DOHH2 (cell line): ENCODE results near the gene ZC3H12C.

Experiments used
- H3F3A ChIP-seq: fragments of 200-600 bp; sonication (generic), shearing (Covaris generic); 2 replicates; pipeline ENCODE4 v1.6.0; 2016; ENCODE audit warnings: antibody characterized with exemption, mild to moderate bottlenecking; ENCODE audit not compliant: control insufficient read depth, insufficient read depth
- H3K27ac ChIP-seq: fragments of 200-600 bp; sonication (generic); 2 replicates; pipeline ENCODE4 v1.5.1; 2014; ENCODE audit warnings: low read depth, mild to moderate bottlenecking, low read length, moderate library complexity
- H3K27me3 ChIP-seq: fragments of 200-600 bp; sonication (generic); 2 replicates; pipeline ENCODE4 v1.6.1; 2014; ENCODE audit warnings: mild to moderate bottlenecking, low read length, mixed read lengths; ENCODE audit not compliant: control insufficient read depth
- H3K36me3 ChIP-seq: fragments of 200-600 bp; sonication (generic); 2 replicates; pipeline ENCODE4 v1.6.1; 2014; ENCODE audit warnings: mild to moderate bottlenecking, low read length, moderate library complexity, mixed read lengths; ENCODE audit not compliant: control insufficient read depth
- H3K4me1 ChIP-seq: fragments of 200-600 bp; sonication (generic); 2 replicates; pipeline ENCODE4 v1.6.1; 2014; ENCODE audit warnings: mild to moderate bottlenecking, low read length, mixed read lengths; ENCODE audit not compliant: control insufficient read depth
- H3K4me2 ChIP-seq: fragments of 200-600 bp; sonication (generic); 2 replicates; pipeline ENCODE4 v1.6.0; 2014; ENCODE audit warnings: mild to moderate bottlenecking, low read length, moderate library complexity
- H3K4me3 ChIP-seq: fragments of 200-600 bp; sonication (generic); 2 replicates; pipeline ENCODE4 v1.5.1; 2014; ENCODE audit warnings: mild to moderate bottlenecking, low read length, mixed read lengths
- H3K79me2 ChIP-seq: fragments of 200-600 bp; sonication (generic); 2 replicates; pipeline ENCODE4 v1.6.1; 2014; ENCODE audit warnings: mild to moderate bottlenecking, low read length, mixed read lengths; ENCODE audit not compliant: control insufficient read depth
- H3K9me2 ChIP-seq: fragments of 200-600 bp; sonication (generic); replicated peaks from 2 replicates; pipeline ENCODE4 v1.6.1; 2014; ENCODE audit warnings: mild to moderate bottlenecking, low read length, mixed read lengths; ENCODE audit not compliant: control insufficient read depth
- H3K9me3 ChIP-seq: fragments of 200-600 bp; sonication (generic); 2 replicates; pipeline ENCODE4 v1.6.1; 2014; ENCODE audit warnings: antibody characterized with exemption, low read length, mixed read lengths; ENCODE audit not compliant: control insufficient read depth, insufficient read depth
- H4K20me1 ChIP-seq: fragments of 200-600 bp; sonication (generic); 2 replicates; pipeline ENCODE4 v1.6.0; 2014; ENCODE audit warnings: low read depth, mild to moderate bottlenecking, antibody characterized with exemption, low read length, moderate library complexity; ENCODE audit not compliant: control insufficient read depth, insufficient read depth
- EZH2phosphoT487 ChIP-seq: fragments of 200-600 bp; sonication (generic); IDR thresholded peaks from 2 replicates; pipeline ENCODE4 v1.6.1; 2017; ENCODE audit warnings: borderline replicate concordance, mild to moderate bottlenecking, antibody characterized with exemption, low read length, moderate library complexity, mixed read lengths
- TF ChIP-seq, protein P1 (sequence below): fragments of 200-600 bp; sonication (generic); IDR thresholded peaks from one replicate; pipeline ENCODE4 v1.5.1; 2014; ENCODE audit warnings: antibody characterized with exemption, mild to moderate bottlenecking, low read depth, low read length; ENCODE audit not compliant: poor library complexity, severe bottlenecking

The ZC3H12C gene

DNA sequence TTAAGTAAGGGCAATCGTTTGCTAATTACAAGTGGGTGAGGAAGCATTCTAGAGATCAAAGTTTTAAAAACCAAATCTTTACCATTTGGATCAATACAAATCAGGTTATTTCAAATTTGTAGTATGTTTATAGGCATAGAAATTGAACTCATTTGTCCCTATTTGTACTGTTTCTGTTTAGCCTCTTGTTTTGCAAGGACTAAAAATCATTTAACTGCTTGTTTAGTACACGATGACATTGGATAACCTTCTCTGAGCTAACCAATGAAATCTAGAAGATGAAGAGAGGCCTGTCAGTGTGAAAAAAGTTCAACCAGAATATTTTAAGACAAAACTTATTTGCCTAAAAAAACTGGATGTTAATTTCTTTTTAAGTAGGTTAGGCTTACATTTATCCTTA is 40.0 kb downstream of the ZC3H12C start:
- Histone ChIP-seq H3K27ac (no peak overlapping the region), H3K36me3 (no peaks in the 10 kb centered on the region), H3K79me2 (no peaks in the 10 kb centered on the region), H3K9me2 (no peaks in the 10 kb centered on the region), H3K27me3 (no peaks in the 10 kb centered on the region), H3K4me1 (no peaks in the 10 kb centered on the region), H3K9me3 (no peaks in the 10 kb centered on the region), H3K4me2 (no peak overlapping the region), H4K20me1 (no peaks in the 10 kb centered on the region), H3F3A (no peaks in the 10 kb centered on the region), H3K4me3 (no peak overlapping the region)
- TF ChIP-seq, protein P1, sequence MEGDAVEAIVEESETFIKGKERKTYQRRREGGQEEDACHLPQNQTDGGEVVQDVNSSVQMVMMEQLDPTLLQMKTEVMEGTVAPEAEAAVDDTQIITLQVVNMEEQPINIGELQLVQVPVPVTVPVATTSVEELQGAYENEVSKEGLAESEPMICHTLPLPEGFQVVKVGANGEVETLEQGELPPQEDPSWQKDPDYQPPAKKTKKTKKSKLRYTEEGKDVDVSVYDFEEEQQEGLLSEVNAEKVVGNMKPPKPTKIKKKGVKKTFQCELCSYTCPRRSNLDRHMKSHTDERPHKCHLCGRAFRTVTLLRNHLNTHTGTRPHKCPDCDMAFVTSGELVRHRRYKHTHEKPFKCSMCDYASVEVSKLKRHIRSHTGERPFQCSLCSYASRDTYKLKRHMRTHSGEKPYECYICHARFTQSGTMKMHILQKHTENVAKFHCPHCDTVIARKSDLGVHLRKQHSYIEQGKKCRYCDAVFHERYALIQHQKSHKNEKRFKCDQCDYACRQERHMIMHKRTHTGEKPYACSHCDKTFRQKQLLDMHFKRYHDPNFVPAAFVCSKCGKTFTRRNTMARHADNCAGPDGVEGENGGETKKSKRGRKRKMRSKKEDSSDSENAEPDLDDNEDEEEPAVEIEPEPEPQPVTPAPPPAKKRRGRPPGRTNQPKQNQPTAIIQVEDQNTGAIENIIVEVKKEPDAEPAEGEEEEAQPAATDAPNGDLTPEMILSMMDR, result no peak
- no peak for TF ChIP-seq EZH2phosphoT487

DNA sequence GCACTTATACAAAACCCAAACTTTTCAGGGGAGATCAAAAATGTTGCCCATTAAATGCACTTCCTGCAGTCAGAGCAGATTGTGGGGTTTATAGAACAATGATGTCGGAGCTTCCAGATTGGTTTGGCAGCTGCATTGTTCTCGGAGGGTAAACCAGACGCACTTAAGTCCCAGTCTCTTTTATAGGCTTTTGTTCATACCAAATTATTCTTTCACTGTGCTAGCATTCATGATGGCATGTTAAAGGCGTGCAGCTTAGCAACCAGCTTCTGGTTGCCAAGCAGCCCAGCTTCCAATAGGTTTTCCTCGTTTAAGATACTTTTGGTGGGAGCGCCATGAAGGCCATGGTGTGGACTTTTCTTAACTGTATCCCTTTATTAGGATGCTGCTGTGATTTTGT is 40.9 kb downstream of the ZC3H12C start:
- Histone ChIP-seq H4K20me1 (no peaks in the 10 kb centered on the region), H3K4me1 (no peaks in the 10 kb centered on the region), H3F3A (no peaks in the 10 kb centered on the region), H3K27ac (no peak overlapping the region), H3K4me2 (no peak overlapping the region), H3K9me3 (no peaks in the 10 kb centered on the region), H3K36me3 (no peaks in the 10 kb centered on the region), H3K27me3 (no peaks in the 10 kb centered on the region), H3K4me3 (no peak overlapping the region), H3K9me2 (no peaks in the 10 kb centered on the region), H3K79me2 (no peaks in the 10 kb centered on the region)
- TF ChIP-seq EZH2phosphoT487, result no peak
- TF ChIP-seq, protein P1, result no peak

DNA sequence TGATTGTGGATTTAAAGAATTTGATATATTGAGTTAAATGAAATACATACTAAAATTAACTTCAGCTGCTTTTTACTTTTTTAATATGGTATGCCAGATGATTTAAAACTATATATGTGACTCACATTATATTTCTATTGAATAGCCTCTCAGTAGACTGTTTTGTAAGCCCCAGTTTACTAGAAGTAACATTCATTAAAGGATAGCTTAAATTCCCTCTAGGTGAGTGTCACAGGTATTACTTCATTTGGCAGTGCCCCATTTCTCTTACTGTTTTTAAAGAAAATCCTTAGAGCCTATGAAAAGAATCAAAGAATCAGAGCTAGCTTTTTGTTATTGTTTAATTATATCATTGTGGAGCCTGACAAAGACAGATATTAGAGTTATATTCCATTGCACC is 48.6 kb downstream of the ZC3H12C start:
- TF ChIP-seq EZH2phosphoT487, result no peak
- TF ChIP-seq, protein P1, result no peak
- H3K4me3 ChIP-seq, result no peak overlapping the region
- no peaks in the 10 kb centered on the region for H3K36me3 ChIP-seq
- H3K27ac ChIP-seq, result no peak overlapping the region
- no peak overlapping the region for H3K4me2 ChIP-seq
- no peaks in the 10 kb centered on the region for H4K20me1 ChIP-seq
- H3K9me2 ChIP-seq, result no peaks in the 10 kb centered on the region
- no peaks in the 10 kb centered on the region for H3K4me1 ChIP-seq
- no peaks in the 10 kb centered on the region for H3K27me3 ChIP-seq
- H3F3A ChIP-seq, result no peaks in the 10 kb centered on the region
- H3K9me3 ChIP-seq, result no peaks in the 10 kb centered on the region
- H3K79me2 ChIP-seq, result no peaks in the 10 kb centered on the region
